ENCODE measurements around the gene WWTR1. TPM values are rescaled to one million over a fixed set of nuclear protein-coding genes. Genes with fewer than 3 reads are reported as not detected.

Gene WWTR1
- total RNA-seq, 2 donors from 2014 or later: 17.3 to 18.5 TPM

DNA sequence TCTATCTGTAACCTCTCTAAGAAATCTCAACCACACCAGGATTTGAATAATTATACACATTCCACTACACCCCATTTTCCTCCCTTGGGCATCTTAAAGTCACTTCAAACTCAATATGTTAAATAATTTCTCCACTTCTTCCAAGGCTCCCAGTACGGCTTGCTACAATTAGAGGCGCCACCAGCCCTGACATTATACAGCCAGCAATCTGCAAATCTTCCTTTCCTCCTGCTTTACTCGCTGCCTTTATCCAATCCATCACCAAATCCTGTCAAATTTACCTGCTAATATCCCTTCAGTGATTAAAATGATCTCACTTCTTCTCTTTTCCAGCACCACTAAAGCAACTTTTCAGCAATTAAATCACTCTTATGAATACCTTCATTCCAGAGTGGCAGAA is 13.9 kb downstream of the WWTR1 start:
- Mint-ChIP-seq H3K4me3 (no peak overlapping the region), H3K27me3 (ENCODE audit: insufficient read depth) (no peaks in the 10 kb centered on the region), H3K4me1 (peaks cover 14% of the 10 kb centered on the region), H3K27ac (no peak overlapping the region), H3K36me3 (ENCODE audit: low read depth) (peaks cover 22% of the 10 kb centered on the region), H3K9me3 (no peaks in the 10 kb centered on the region)
- 90 to 95% methylated on average over 3 of the region's 3 CpGs for WGBS, 2 experiments (ENCODE audit: insufficient coverage in 1 of 2, insufficient read length in 1 of 2)
- H3K36me3 ChIP-seq (ENCODE audit: control insufficient read depth, insufficient read depth, low read length): peaks cover 17% of the 10 kb centered on the region
- no peaks in the 10 kb centered on the region for H3K27me3 ChIP-seq (ENCODE audit: control insufficient read depth, insufficient read depth, low read length, poor library complexity, severe bottlenecking)
- no peak overlapping the region for H3K27ac ChIP-seq (ENCODE audit: low read depth, low read length)
- TF ChIP-seq, protein P1, sequence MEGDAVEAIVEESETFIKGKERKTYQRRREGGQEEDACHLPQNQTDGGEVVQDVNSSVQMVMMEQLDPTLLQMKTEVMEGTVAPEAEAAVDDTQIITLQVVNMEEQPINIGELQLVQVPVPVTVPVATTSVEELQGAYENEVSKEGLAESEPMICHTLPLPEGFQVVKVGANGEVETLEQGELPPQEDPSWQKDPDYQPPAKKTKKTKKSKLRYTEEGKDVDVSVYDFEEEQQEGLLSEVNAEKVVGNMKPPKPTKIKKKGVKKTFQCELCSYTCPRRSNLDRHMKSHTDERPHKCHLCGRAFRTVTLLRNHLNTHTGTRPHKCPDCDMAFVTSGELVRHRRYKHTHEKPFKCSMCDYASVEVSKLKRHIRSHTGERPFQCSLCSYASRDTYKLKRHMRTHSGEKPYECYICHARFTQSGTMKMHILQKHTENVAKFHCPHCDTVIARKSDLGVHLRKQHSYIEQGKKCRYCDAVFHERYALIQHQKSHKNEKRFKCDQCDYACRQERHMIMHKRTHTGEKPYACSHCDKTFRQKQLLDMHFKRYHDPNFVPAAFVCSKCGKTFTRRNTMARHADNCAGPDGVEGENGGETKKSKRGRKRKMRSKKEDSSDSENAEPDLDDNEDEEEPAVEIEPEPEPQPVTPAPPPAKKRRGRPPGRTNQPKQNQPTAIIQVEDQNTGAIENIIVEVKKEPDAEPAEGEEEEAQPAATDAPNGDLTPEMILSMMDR (conservative IDR thresholded peaks at IDR 0.05): no peak
- no peaks in the 10 kb centered on the region for H3K9me3 ChIP-seq (ENCODE audit: control insufficient read depth, low read length)
- no peaks in the 10 kb centered on the region for H3K4me1 ChIP-seq (ENCODE audit: control insufficient read depth, insufficient read depth, low read length)
- H3K9ac ChIP-seq (ENCODE audit: extremely low read depth, low read length, poor library complexity, severe bottlenecking): no peak overlapping the region
- DNase-seq: no peak
- no peak overlapping the region for H3K4me3 ChIP-seq (ENCODE audit: low read length)

DNA sequence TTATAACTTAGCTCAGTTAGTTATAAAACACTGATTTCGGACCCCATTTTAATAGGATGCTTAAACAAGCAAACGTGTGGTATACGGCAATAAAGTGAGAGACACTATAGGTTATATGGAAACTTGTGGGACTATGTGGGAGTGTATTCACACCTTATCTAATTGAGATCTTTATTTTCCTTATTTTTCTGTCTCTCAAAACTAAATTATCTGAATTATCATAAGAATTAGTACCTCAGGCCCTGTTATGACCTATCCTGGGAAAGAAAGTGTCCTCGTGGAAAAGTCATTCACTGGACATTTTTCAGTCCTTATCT is 14.4 kb downstream of the WWTR1 start:
- TF ChIP-seq, protein P1 (conservative IDR thresholded peaks at IDR 0.05): no peak
- H3K9me3 Mint-ChIP-seq: no peaks in the 10 kb centered on the region
- no peak overlapping the region for H3K27ac ChIP-seq (ENCODE audit: low read depth, low read length)
- no peaks in the 10 kb centered on the region for H3K9me3 ChIP-seq (ENCODE audit: control insufficient read depth, low read length)
- H3K27me3 Mint-ChIP-seq (ENCODE audit: insufficient read depth): no peaks in the 10 kb centered on the region
- H3K4me3 Mint-ChIP-seq: no peak overlapping the region
- H3K4me1 ChIP-seq (ENCODE audit: control insufficient read depth, insufficient read depth, low read length): no peaks in the 10 kb centered on the region
- no peak overlapping the region for H3K9ac ChIP-seq (ENCODE audit: extremely low read depth, low read length, poor library complexity, severe bottlenecking)
- peaks cover 22% of the 10 kb centered on the region for H3K36me3 Mint-ChIP-seq (ENCODE audit: low read depth)
- H3K27ac Mint-ChIP-seq: no peak overlapping the region
- H3K27me3 ChIP-seq (ENCODE audit: control insufficient read depth, insufficient read depth, low read length, poor library complexity, severe bottlenecking): no peaks in the 10 kb centered on the region
- no peak overlapping the region for H3K4me3 ChIP-seq (ENCODE audit: low read length)
- WGBS, 2 experiments (ENCODE audit: insufficient coverage in 1 of 2, insufficient read length in 1 of 2): 89 to 96% methylated on average over 2 to 4 of the region's 4 CpGs
- DNase-seq: no peak
- H3K36me3 ChIP-seq (ENCODE audit: control insufficient read depth, insufficient read depth, low read length): peaks cover 15% of the 10 kb centered on the region
- peaks cover 14% of the 10 kb centered on the region for H3K4me1 Mint-ChIP-seq

DNA sequence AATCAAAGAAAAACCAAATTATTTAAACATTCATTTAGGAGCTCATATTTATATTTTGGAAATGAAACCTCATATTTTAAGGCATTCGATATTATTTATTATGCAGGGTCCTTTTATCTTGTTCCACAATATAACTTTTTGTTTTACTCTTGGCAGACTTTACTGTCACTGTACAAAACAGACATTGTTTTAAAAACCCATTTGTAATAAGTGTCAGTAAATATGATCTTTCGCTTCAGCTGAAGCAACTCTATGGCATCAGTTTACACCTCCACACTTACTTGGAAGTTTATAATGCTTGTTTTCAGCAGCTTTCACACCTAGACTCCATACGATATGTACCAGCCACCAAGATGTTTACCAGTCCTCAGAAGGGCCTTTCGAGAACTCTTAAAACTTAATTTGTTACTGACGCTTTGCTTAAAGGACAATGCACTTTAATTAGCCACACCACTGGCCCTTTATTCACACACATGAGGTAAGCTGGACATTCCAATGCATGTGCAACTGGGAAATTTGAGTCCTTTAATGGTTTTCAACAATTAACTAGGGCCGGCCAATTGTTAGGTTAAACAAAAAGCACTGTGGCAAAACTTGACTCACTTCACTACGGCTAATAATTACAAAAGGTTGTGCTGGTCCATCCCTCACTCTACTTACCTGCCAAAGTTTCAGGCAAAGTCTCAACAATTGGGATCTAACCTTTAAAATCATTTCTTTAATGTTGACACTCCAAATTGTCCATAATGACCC is 16.7 kb downstream of the WWTR1 start:
- 89 to 92% methylated on average over 5 to 7 of the region's 7 CpGs for WGBS, 2 experiments (ENCODE audit: insufficient coverage in 1 of 2, insufficient read length in 1 of 2)
- H3K27ac Mint-ChIP-seq: peak overlapping the region; percentile 65
- no peak overlapping the region for H3K9ac ChIP-seq (ENCODE audit: extremely low read depth, low read length, poor library complexity, severe bottlenecking)
- TF ChIP-seq, protein P1 (conservative IDR thresholded peaks at IDR 0.05): no peak
- no peaks in the 10 kb centered on the region for H3K4me1 ChIP-seq (ENCODE audit: control insufficient read depth, insufficient read depth, low read length)
- no peak overlapping the region for H3K27ac ChIP-seq (ENCODE audit: low read depth, low read length)
- no peaks in the 10 kb centered on the region for H3K27me3 ChIP-seq (ENCODE audit: control insufficient read depth, insufficient read depth, low read length, poor library complexity, severe bottlenecking)
- no peaks in the 10 kb centered on the region for H3K9me3 ChIP-seq (ENCODE audit: control insufficient read depth, low read length)
- no peaks in the 10 kb centered on the region for H3K9me3 Mint-ChIP-seq
- no peak overlapping the region for H3K4me3 Mint-ChIP-seq
- no peak overlapping the region for H3K4me3 ChIP-seq (ENCODE audit: low read length)
- H3K27me3 Mint-ChIP-seq (ENCODE audit: insufficient read depth): no peaks in the 10 kb centered on the region
- peaks cover 16% of the 10 kb centered on the region for H3K4me1 Mint-ChIP-seq
- no peak for DNase-seq
- H3K36me3 ChIP-seq (ENCODE audit: control insufficient read depth, insufficient read depth, low read length): peaks cover 5% of the 10 kb centered on the region
- H3K36me3 Mint-ChIP-seq (ENCODE audit: low read depth): peaks cover 14% of the 10 kb centered on the region

All from endodermal cell (in vitro differentiated cells).